Mesenteric fat pad (tissue), 1 donor: Measurements from ENCODE around the gene PIP4K2B. TPM values are rescaled to one million over a fixed set of nuclear protein-coding genes. Genes with fewer than 3 reads are reported as not detected.
"Not testable (repeated sequence)": the region's sequence is repeated elsewhere in the genome, so short reads cannot be mapped to it uniquely, and the experiment has no call there.

ENCODE experiments used
- DNase-seq: peaks from one replicate; pipeline ENCODE4 v3.0.0-alpha.2; 2020; ENCODE audit warnings: low spot score
- microRNA-seq: library from miRNA; unstranded; fragments of <30 nt; microRNA quantifications from one replicate; pipeline ENCODE4 v1.2.0, GENCODE V29; 2020; ENCODE audit warnings: borderline number of aligned reads
- total RNA-seq: library from RNA; stranded (reverse); fragmentation: NEBNext Ultra II Directional; extraction: Animal tissue kit (Norgen Biotek cat#: 25700); gene quantifications from one replicate; pipeline ENCODE4 v1.2.1, GENCODE V29; 2021
- donor health status: DM: yes; HTN: yes; CAD: no.

The PIP4K2B gene
- total RNA-seq, 1 donor from 2014 or later: 41.6 TPM

DNA sequence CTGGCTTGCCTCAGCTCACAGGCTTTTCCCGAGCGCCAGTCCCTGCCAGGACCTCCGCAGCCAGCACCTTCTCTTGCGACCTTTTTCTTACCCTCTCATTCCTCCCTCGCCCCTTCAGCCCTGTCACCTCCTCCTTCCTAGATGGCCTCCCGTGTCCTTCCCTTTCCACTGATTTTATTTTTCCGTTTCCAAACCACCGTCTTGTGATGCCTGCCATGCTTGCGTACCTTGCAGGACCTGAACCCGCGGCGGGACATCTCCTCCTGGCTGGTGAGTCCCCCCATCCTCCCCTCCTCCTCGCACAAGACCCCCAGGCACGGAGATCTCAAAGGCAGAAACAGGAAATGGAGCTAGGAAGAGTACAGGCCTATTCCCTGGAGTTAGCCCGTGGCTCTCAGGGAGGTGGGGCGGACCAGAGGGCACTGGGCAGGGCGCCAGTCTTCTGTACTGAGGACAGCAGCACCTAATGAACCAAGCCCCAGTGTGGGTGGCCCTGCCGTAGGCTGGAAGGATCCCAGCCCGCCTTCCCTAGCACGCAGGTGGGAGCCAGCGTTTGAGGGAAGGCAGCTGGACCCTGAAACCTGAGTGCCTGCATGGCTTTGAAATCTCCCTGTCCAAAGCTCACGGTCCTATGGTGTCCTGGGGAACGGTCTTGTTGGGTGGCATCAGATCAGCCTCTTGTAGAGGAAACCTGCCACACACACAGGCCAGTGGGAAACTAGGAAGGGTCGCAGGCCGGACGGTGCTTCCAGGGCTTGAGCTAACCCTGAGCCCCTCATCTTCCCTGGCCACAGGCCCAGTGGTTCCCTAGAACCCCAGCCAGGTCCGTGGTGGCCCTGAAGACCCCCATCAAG is 68.6 kb downstream of the PIP4K2B start:
- DNase-seq: no peak

DNA sequence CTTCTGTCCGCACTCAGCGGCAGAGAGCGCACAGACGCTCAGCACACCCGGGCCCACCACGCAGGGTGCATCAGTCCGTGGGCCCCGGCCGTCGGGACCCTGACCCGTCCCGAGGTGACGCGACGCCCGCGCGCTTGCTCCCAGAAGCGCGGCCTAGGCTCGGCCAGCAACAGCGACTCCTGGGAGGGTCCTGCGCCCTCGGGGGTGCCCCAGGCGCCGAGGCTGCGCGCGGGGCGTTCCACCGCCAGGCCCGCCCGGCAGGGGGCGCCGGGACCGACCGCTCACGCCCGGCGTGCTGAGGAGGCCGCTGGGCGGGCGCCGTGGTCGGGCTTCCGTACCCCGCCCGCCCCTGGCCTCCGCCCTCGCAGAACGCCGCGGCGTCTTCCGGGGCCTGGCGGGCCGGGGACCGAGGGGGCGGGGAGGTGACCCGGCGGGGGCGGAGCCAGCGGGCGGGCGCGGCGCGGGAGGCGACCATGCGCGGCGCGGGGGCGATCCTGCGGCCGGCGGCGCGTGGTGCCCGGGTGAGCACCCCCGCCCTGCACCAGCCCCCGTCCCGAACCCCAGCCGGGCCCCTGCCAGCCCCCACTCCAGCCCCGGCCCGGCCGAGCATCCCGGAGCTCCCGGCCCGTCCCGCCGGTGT is 69.3 kb downstream of the PIP4K2B start, which contains the start of gene CISD3:
CISD3 (plus strand) TSS at position 456 of the 640 bp plus-strand sequence; CDS start at position 474, 18 bp downstream.
- peak; percentile 95 for DNase-seq

DNA sequence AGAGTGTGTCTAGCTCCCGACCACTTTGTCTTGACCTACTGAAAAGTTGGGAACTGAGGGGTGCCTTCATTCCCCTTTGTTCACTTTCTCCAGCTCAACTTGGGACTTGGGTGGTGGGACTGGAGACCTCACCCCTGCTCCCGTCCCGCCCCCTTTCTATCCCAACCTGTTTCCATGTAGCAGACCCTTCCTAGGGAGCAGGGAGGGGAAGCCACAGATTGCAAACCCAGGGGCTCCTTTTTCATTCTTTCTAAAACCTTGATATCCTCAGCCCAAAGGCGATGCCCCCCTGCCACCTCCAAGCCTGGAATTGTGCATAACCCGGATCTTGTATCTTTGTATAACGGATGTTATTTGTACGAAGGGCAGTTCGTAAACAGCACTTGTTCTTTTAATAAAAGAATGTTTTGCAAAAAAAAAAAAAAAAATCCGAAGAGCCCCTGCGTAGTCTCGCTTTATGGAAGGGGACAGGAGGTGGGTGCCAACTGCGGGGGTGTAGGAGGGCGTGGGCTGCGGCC is 69.9 kb downstream of the PIP4K2B start:
- no peak for DNase-seq

DNA sequence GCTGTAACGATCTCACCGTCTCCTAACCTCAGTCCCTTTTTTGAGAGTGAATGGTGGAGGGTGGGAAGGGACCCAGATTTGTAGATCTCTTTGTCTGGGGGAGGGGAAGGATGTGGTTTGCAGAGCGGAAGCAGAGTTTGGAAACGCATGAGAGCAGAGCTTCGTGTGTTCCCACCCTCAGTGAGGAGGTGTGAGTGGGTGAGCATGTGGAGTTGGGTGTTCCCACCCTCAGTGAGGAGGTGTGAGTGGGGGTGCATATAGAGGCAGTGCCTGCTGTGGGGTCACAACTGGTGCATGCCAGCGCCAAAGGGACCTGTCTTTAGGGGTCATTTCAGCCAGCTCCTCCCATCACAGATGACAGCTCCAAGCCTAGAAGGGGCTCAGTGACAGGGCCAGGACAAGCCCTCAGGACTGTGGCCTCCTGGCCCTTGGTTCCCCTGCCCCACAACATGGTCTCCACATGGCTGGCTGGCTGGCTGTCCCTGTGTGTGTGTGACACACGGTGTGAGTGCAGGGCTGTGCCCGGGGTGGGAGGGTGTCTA is 71.0 kb downstream of the PIP4K2B start:
- DNase-seq: no peak

DNA sequence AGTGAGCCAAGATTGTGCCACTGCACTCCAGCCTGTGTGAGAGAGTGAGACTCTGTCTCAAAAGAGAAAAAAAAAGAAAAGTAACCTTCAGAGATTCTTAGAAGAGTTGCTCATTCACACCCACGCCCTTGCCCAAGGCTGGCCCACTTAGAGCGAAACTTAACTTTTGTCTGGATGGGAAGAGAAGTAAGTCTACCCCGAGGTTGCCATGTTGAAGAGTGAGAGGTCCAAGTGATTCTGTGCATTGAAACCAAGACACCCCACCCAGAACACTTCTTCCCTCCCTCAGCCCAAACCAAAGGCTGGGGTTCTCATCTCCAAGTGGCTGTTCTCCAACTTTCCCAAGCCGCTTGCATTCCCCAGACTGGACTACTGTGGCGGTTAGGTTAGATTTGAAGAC is 71.6 kb downstream of the PIP4K2B start:
- no peak for DNase-seq

DNA sequence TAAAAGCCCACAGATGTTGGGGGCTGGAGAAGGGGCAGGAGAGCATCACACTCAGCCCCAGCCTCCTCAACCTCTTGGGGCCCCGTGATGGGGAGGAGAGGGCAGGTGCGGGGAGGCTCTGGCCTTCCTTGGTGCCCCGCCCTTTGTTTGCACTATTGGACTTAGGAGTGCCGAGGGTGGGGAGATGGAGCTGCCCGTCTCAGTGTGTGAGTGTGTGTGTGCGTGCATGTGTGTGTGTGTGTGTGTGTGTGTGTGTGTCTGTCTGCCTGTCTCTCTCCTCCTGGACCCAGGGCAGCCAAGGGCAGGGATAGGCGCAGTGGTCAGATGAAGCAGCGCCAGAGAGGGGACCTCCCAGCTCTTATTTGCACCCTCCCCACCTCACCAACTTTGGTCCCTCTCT is 73.2 kb downstream of the PIP4K2B start:
- not testable (repeated sequence) for DNase-seq

DNA sequence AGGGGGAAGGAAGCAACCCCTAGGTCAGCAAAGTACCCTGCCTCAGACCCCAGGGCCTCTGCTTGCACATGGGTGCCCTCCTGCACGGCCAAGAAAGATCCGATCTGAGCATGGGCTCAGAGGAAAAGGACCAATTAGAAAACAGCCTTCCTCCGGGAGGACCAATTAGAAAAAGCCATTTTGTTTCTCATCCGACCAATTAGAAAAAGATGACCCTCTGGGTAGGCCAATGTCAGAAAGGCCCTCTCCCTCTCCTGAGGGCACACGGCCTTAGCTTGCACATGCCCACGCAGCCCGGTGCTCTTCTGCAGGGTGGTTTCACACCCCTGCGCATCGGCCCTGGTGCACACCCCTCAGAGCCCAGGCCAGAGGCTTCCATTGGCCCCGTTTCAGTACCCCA is 74.3 kb downstream of the PIP4K2B start:
- DNase-seq: no peak

DNA sequence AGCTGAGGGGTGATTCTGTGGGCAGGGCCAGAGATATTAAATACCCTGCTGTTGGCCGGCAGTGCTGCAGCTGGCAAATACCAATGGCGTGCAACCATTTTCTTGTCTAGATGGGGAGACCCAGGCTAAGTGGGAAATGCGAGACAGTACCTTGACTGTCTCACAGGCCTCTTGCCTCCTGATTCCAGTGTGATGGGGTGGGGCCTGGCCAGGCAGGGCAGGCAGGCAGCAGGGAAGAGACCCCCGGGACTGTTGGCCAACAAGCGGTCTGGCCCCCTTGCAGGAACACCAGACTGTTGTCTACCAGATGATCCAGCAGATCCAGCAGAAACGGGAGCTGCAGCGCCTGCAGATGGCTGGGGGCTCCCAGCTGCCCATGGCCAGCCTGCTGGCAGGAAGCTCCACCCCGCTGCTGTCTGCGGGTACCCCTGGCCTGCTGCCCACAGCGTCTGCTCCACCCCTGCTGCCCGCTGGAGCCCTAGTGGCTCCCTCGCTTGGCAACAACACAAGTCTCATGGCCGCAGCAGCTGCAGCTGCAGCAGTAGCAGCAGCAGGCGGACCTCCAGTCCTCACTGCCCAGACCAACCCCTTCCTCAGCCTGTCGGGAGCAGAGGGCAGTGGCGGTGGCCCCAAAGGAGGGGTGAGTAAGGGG is 74.9 kb downstream of the PIP4K2B start:
- DNase-seq: no peak

DNA sequence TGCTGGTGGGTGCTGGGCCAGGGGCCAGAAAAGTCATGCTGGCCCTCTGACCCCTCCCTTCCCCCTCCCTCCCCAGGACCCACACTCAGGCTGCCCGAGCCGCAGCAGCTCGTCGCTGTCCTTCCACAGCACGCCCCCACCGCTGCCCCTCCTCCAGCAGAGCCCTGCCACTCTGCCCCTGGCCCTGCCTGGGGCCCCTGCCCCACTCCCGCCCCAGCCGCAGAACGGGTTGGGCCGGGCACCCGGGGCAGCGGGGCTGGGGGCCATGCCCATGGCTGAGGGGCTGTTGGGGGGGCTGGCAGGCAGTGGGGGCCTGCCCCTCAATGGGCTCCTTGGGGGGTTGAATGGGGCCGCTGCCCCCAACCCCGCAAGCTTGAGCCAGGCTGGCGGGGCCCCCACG is 77.6 kb downstream of the PIP4K2B start:
- no peak for DNase-seq

DNA sequence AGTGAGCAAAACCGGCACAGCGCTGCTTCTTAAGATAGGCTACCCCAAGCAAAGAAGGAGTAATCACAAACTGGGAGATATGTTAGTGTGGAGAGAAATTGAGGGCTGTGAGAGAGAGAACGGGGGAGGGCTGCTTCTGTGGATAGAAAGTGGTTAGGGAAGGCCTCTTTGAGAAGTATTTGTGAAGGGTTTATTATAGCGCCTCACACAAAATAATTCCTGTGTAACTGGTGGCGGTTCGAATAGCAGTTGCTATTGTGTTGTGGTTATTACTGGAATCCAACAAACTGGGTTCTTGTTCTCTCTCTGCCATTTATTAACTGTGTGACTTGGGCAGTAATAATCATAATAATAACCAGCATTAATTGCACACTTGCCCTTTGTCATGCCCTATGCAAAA is 78.4 kb downstream of the PIP4K2B start:
- no peak for DNase-seq

DNA sequence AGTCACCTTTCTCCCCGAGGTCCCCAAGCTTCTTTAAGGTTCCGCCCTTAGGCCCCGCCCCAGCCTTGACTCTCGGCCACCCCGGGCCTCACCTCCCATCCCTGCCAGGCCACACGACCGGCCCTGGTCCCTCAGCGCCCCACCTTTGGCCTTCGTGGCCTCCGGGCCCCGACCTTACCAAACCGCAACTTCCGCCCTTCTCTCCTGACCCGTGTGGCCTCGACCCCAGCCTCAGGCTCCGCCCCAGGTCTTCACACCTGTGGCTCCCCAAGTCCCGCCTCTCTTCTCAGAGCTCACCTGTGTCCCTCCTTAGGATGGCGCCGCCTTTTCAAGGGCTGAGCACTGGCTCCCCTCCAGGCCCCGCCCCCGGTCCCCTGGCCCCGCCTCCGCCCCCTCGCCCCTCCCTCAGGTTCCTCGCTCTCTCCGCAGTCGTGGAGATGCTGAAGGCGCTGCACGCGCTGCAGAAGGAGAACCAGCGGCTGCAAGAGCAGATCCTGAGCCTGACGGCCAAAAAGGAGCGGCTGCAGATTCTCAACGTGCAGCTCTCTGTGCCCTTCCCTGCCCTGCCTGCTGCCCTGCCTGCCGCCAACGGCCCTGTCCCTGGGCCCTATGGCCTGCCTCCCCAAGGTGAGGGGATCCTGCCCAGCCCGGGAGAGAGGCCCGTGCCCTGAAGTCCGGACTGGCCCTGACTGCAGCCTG is 79.3 kb downstream of the PIP4K2B start:
- no peak for DNase-seq

DNA sequence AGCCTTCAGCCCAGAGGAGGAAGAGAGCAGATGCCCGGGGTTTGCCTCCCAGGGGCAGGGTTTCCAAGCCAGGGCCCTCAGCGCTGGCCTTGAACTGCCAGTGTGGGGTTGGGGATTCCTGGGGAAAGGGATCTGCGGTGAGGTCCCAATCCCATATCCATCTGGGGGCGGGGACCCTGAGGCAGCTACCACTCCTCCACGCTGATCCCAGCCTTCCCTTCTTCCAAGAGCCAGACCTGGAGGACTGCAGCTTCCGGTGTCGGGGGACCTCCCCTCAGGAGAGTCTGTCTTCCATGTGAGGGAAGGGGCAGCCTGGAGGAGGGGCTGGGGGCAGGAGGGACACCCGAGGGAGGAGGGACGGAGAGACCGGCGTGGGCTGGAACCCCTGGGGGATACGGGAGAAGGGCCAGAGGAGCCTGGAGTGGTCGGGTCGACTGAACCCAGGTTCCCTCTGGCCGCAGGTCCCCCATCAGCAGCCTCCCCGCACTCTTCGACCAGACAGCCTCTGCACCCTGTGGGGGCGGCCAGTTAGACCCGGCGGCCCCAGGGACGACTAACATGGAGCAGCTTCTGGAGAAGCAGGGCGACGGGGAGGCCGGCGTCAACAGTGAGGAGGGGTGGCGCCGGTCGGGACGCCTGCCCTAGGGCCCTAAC is 79.9 kb downstream of the PIP4K2B start:
- no peak for DNase-seq

DNA sequence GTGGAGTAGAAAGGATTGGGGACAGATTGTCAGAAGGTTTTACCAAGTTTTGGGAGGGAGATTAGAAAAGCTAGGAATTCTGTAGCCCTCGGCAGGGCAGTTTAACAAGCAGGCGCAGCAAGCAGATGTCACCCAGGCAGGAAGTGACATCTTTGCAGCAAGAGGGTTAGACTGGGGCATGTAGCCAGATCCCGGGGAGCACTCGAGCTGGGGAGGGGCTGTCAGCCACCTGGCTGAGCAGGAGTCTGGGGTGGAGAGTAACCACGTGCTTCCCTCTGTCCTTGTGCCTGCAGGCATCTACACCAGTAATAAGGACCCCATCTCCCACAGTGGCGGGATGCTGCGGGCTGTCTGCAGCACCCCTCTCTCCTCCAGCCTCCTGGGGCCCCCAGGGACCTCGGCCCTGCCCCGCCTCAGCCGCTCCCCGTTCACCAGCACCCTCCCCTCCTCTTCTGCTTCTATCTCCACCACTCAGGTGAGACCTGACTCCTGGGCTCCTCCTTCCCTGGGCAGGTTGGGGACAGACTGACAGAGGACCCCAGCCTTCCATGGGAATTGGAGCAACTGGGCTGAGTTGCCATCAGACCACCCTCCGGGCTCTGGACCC is 82.1 kb downstream of the PIP4K2B start:
- DNase-seq: no peak

DNA sequence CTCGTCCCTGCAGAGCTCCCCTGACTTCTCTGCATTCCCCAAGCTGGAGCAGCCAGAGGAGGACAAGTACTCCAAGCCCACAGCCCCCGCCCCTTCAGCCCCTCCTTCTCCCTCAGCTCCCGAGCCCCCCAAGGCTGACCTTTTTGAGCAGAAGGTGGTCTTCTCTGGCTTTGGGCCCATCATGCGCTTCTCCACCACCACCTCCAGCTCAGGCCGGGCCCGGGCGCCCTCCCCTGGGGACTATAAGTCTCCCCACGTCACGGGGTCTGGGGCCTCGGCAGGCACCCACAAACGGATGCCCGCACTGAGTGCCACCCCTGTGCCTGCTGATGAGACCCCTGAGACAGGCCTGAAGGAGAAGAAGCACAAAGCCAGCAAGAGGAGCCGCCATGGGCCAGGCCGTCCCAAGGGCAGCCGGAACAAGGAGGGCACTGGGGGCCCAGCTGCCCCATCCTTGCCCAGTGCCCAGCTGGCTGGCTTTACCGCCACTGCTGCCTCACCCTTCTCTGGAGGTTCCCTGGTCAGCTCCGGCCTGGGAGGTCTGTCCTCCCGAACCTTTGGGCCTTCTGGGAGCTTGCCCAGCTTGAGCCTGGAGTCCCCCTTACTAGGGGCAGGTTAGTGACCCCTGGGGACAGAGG is 82.9 kb downstream of the PIP4K2B start:
- no peak for DNase-seq

Small RNA genes within 50 kb of the gene (microRNA-seq; reads per million reads assigned to microRNA genes)
- gene MIR4726 (not detected), gene MIR4727 (not detected)

Other genes starting within 250 kb of the PIP4K2B start
- 10.1 TPM for gene SRCIN1, start 193.6 kb downstream of the PIP4K2B start, total RNA-seq
- 2.5 TPM for gene EPOP, start 124.6 kb downstream of the PIP4K2B start, total RNA-seq
- gene MLLT6, start 94.3 kb downstream of the PIP4K2B start, total RNA-seq: 77.0 TPM
- 44.6 TPM for gene CISD3, start 69.2 kb downstream of the PIP4K2B start, total RNA-seq
- 40.7 TPM for gene PCGF2, start 51.2 kb downstream of the PIP4K2B start, total RNA-seq
- 145 TPM for gene PSMB3, start 46.8 kb downstream of the PIP4K2B start, total RNA-seq
- 22.4 TPM for gene CWC25, start 25.8 kb upstream of the PIP4K2B start, total RNA-seq
- 1,395 TPM for gene RPL23, start 54.2 kb upstream of the PIP4K2B start, total RNA-seq
- 172 TPM for gene LASP1, start 70.5 kb upstream of the PIP4K2B start, total RNA-seq
- gene FBXO47, start 167.8 kb upstream of the PIP4K2B start, total RNA-seq: not detected